Measurements from ENCODE around the gene DDIT3. TPM values are rescaled to one million over a fixed set of nuclear protein-coding genes. Genes with fewer than 3 reads are reported as not detected.

DDIT3 gene
- total and polyA plus RNA-seq, 2 of the 8 experiments (the other 6 are each of a cell fraction or from before 2014, with no cell fraction given): 4.9 to 5.7 TPM

DNA sequence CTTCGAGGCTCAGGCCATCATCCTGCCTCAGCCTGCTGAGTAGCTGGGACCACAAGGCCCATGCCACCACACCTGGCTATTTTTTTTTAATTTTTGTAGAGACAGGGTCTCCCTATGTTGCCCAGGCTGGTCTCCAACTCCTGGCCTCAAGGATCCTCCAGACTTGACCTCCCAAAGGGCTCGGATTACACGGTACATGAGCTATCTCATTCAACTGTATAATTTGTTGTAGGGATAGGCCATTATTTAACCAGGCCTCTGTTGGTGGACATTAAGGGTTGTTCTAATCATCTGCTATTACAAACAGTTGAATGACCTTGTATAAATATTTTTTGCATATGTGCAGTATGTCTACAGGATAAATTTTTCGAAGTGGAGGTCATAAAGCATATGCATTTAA, 38.5 kb upstream of the DDIT3 start:
- Histone ChIP-seq H2BK12ac (ENCODE audit: low read depth, low read length) (no peak overlapping the region), H3K79me2 (ENCODE audit: control insufficient read depth in 1 of 2, insufficient read depth in 2 of 2, low read length in 2 of 2) (peaks cover 0 to 11% of the 10 kb centered on the region in 2 experiments; a peak in 1 of 4 replicates), H3K23me2 (ENCODE audit: low read depth, low read length) (no peaks in the 10 kb centered on the region; the same call in 1 of the 2 replicates), H3K79me1 (ENCODE audit: low read depth, low read length) (peaks cover 8% of the 10 kb centered on the region; the same call in 1 of the 2 replicates), H3K9me3 (ENCODE audit: insufficient read depth in 2 of 2, low read depth in 1 of 2, low read length in 1 of 2) (no peaks in the 10 kb centered on the region), H3K4me3 (ENCODE audit: extremely low read depth in 1 of 4, insufficient read depth in 2 of 4, low read depth in 3 of 4, low read length in 4 of 4) (no peak overlapping the region), H3K23ac (ENCODE audit: insufficient read length) (no peak overlapping the region), H4K20me1 (replicated peaks in 1 of 2; ENCODE audit: control insufficient read depth in 1 of 2, insufficient read depth in 2 of 2, low read length in 2 of 2) (peaks cover 0 to 4% of the 10 kb centered on the region in 2 experiments), H3K4me1 (replicated peaks in 1 of 4; ENCODE audit: control insufficient read depth in 3 of 4, insufficient read depth in 4 of 4, low read length in 3 of 4) (no peaks in the 10 kb centered on the region), H3K4ac (replicated peaks; ENCODE audit: insufficient read length, low read depth, low read length) (no peak overlapping the region), H3K36me3 (ENCODE audit: control insufficient read depth in 2 of 4, insufficient read depth in 4 of 4, low read length in 3 of 4) (peaks cover 0 to 7% (median 5%) of the 10 kb centered on the region in 4 experiments; a peak in 3 of 8 replicates), H3K14ac (ENCODE audit: insufficient read length) (no peak overlapping the region), H2BK15ac (ENCODE audit: low read length) (no peak overlapping the region), H2AK5ac (ENCODE audit: low read depth, low read length) (no peak overlapping the region), H3K9ac (replicated peaks in 1 of 4; ENCODE audit: extremely low read depth in 1 of 4, low read depth in 3 of 4, low read length in 3 of 4) (no peak overlapping the region), H2BK20ac (ENCODE audit: low read length) (no peak overlapping the region), H3K56ac (replicated peaks; ENCODE audit: insufficient read length, low read depth, low read length) (no peak overlapping the region), H4K91ac (replicated peaks; ENCODE audit: insufficient read length, low read length) (no peak overlapping the region), H3K4me2 (ENCODE audit: insufficient read depth in 1 of 2, low read depth in 2 of 2, low read length in 2 of 2) (no peak overlapping the region), H3K27ac (ENCODE audit: low read depth, low read length) (no peak overlapping the region), H2BK120ac (replicated peaks; ENCODE audit: low read depth, low read length) (no peak overlapping the region), H4K5ac (ENCODE audit: insufficient read length, low read depth, low read length) (no peak overlapping the region), H2AFZ (ENCODE audit: low read length) (no peak overlapping the region), H3K18ac (ENCODE audit: extremely low read depth, low read length) (no peak overlapping the region), H2BK5ac (ENCODE audit: low read depth, low read length) (no peak overlapping the region), H3K27me3 (replicated peaks in 1 of 4; ENCODE audit: control insufficient read depth in 3 of 4, extremely low read depth in 1 of 4, insufficient read depth in 3 of 4, low read length in 3 of 4) (no peaks in the 10 kb centered on the region), H4K8ac (ENCODE audit: extremely low read depth, insufficient read depth, low read length) (no peak overlapping the region; the same call in 1 of the 2 replicates)
- WGBS, 2 experiments (ENCODE audit: extremely low coverage in 1 of 2, insufficient coverage in 1 of 2, insufficient read length in 1 of 2, insufficient replicate concordance in 2 of 2, low coverage in 1 of 2, low lambda C conversion rate in 2 of 2, missing lambda C conversion rate in 1 of 2): 93% methylated on average over 4 of the region's 4 CpGs; no CpG with 5 or more reads in 1 of the 2 experiments
- ChIA-PET POLR2A (ENCODE audit: partially characterized antibody) (no interaction called here), CTCF (ENCODE audit: partially characterized antibody) (no interaction called here)
- DNase-seq (ENCODE audit: low read depth in 1 of 2, low spot score in 2 of 2) (no peak), FAIRE-seq (no peak)
- TF ChIP-seq ASH2L (IDR thresholded peaks at IDR 0.05; ENCODE audit: low read length) (no peak), RXRA (IDR thresholded peaks at IDR 0.05; ENCODE audit: insufficient read depth, low read depth, low read length) (no peak), BRCA1 (IDR thresholded peaks at IDR 0.05; ENCODE audit: low read depth, low read length) (no peak), TAF1 (IDR thresholded peaks at IDR 0.05; ENCODE audit: low read depth, low read length) (no peak), HDAC2 (IDR thresholded peaks at IDR 0.05; ENCODE audit: borderline replicate concordance in 1 of 2, low read depth in 2 of 2, low read length in 2 of 2) (no peak), TBP (IDR thresholded peaks at IDR 0.05; ENCODE audit: low read depth, low read length) (no peak), EP300 (IDR thresholded peaks at IDR 0.05; ENCODE audit: borderline replicate concordance in 1 of 2, low read depth in 2 of 2, low read length in 2 of 2) (no peak), KDM5A (IDR thresholded peaks at IDR 0.05; ENCODE audit: low read length) (no peak), SIX5 (IDR thresholded peaks at IDR 0.05; ENCODE audit: low read depth, low read length) (no peak), EGR1 (IDR thresholded peaks at IDR 0.05; ENCODE audit: borderline replicate concordance, low read depth, low read length) (no peak), RBBP5 (IDR thresholded peaks at IDR 0.05; ENCODE audit: borderline replicate concordance, low read depth, low read length) (no peak), NRF1 (IDR thresholded peaks at IDR 0.05; ENCODE audit: low read depth, low read length) (no peak), CHD1 (IDR thresholded peaks at IDR 0.05; ENCODE audit: low read depth, low read length) (no peak)
- TF ChIP-seq, protein P1, sequence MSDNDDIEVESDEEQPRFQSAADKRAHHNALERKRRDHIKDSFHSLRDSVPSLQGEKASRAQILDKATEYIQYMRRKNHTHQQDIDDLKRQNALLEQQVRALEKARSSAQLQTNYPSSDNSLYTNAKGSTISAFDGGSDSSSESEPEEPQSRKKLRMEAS (IDR thresholded peaks at IDR 0.05): no peak

Measured in H1 (cell line).